ENCODE results near the gene PPP1R3G. TPM values are rescaled to one million over a fixed set of nuclear protein-coding genes. Genes with fewer than 3 reads are reported as not detected.

PPP1R3G gene
- total and polyA plus RNA-seq, 12 donors = 1.2 to 17.1 (median 8.4) TPM

DNA sequence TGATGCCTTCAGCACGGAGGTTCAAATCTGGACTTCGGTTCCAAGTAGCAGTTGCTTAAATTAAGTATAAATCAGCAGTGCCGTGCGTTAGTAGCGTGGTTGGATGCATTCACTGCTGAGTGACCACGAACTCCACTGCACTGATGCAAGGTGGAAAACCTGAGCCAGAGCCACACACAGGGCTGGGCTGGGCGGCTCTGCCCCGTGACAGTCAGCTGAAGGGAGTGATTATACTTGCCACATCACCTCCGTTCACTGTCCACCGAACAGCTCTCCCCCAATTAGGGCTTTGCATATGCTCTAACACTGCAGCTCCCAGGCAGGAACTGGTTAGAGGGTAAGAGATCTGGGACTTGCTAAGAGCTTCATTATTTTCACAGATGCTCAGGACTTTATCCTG, 22.2 kb downstream of the PPP1R3G start:
- no peak overlapping the region for H3K4me3 ChIP-seq
- no peaks in the 10 kb centered on the region for H3K27me3 ChIP-seq
- TF ChIP-seq, protein P1, sequence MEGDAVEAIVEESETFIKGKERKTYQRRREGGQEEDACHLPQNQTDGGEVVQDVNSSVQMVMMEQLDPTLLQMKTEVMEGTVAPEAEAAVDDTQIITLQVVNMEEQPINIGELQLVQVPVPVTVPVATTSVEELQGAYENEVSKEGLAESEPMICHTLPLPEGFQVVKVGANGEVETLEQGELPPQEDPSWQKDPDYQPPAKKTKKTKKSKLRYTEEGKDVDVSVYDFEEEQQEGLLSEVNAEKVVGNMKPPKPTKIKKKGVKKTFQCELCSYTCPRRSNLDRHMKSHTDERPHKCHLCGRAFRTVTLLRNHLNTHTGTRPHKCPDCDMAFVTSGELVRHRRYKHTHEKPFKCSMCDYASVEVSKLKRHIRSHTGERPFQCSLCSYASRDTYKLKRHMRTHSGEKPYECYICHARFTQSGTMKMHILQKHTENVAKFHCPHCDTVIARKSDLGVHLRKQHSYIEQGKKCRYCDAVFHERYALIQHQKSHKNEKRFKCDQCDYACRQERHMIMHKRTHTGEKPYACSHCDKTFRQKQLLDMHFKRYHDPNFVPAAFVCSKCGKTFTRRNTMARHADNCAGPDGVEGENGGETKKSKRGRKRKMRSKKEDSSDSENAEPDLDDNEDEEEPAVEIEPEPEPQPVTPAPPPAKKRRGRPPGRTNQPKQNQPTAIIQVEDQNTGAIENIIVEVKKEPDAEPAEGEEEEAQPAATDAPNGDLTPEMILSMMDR (IDR thresholded peaks at IDR 0.05) = no peak
- no peak for TF ChIP-seq POLR2A (IDR thresholded peaks at IDR 0.05)
- no peaks in the 10 kb centered on the region for H3K36me3 ChIP-seq (replicated peaks in 1 of 2)
- intact Hi-C loops (cut with DNase I) = no loop called here
- no peaks in the 10 kb centered on the region for H3K4me1 ChIP-seq (replicated peaks in 1 of 2)
- no peaks in the 10 kb centered on the region for H3K9me3 ChIP-seq (replicated peaks in 1 of 3)
- no peak overlapping the region for H3K27ac ChIP-seq
- WGBS, 4 donors = 93 to 97% (median 94%) methylated on average over 9 to 10 of the region's 10 CpGs
- no peak for DNase-seq

DNA sequence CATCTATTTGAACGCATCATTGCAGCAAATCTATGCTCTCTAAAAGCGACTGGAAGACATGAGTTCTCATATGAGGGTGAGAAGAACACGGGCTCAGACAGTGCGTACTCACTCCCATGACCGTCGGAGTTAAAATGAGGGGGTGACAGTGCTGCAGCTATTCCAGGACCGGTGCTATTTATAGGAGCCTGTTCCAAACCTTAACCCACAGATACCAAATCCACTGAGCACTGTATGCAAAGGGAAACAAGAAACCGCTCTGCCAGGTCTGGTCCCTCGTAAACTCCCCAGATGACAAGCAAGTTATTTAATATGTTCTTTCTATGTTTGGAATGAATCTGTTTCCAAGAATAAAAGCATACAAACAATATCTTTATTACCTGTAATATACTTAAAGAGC, 22.9 kb downstream of the PPP1R3G start:
- TF ChIP-seq, protein P1 (IDR thresholded peaks at IDR 0.05) = no peak
- no peak for TF ChIP-seq POLR2A (IDR thresholded peaks at IDR 0.05)
- whole genome bisulfite sequencing, 4 donors = 78 to 84% (median 82%) methylated on average over 9 of the region's 9 CpGs
- Histone ChIP-seq H3K4me1 (replicated peaks in 1 of 2) (peaks cover 0 to 3% of the 10 kb centered on the region in 2 donors), H3K27ac (no peak overlapping the region), H3K4me3 (no peak overlapping the region), H3K36me3 (replicated peaks in 1 of 2) (no peaks in the 10 kb centered on the region), H3K27me3 (no peaks in the 10 kb centered on the region), H3K9me3 (replicated peaks in 1 of 3) (no peaks in the 10 kb centered on the region)
- DNase-seq = no peak
- intact Hi-C loops (cut with DNase I) = no loop called here

DNA sequence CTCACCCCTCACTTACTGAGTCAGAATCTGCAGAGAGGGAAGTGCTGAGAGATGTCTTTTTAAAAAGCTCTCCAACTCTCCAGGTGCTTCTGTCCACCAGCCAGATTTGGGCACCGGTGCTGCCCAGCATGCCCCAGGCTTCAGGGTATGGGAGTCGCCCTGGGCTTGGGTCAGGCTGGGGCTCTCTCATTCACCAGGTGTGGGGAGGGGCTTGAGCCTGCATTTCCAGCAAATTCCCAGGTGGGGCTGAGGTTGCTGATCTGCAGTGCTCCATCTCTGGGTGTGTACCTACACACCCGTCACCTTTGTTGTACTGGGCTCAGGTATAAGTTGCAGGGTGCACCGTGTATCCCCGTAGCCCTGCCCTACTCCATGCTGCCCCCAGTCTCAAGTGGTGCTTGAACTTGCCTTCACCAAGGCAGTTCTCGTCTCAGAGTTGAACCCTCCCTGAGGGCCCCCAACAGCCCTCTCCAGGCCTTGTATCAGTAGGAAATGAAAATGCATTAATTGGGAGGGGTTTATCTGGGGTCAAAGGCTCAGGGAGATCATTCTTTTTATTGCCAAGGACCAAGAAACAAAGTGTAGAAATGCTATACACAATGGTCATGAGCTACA, 23.5 kb downstream of the PPP1R3G start:
- Histone ChIP-seq H3K27me3 (no peaks in the 10 kb centered on the region), H3K4me3 (no peak overlapping the region), H3K9me3 (replicated peaks in 1 of 3) (no peaks in the 10 kb centered on the region), H3K4me1 (replicated peaks in 1 of 2) (peaks cover 0 to 3% of the 10 kb centered on the region in 2 donors), H3K36me3 (replicated peaks in 1 of 2) (no peaks in the 10 kb centered on the region), H3K27ac (no peak overlapping the region)
- intact Hi-C loops (cut with DNase I) = no loop called here
- 89 to 100% (median 94%) methylated on average over 4 to 6 of the region's 6 CpGs for WGBS, 4 donors
- DNase-seq = no peak
- no peak for TF ChIP-seq POLR2A (IDR thresholded peaks at IDR 0.05)
- TF ChIP-seq, protein P1 (IDR thresholded peaks at IDR 0.05) = no peak

DNA sequence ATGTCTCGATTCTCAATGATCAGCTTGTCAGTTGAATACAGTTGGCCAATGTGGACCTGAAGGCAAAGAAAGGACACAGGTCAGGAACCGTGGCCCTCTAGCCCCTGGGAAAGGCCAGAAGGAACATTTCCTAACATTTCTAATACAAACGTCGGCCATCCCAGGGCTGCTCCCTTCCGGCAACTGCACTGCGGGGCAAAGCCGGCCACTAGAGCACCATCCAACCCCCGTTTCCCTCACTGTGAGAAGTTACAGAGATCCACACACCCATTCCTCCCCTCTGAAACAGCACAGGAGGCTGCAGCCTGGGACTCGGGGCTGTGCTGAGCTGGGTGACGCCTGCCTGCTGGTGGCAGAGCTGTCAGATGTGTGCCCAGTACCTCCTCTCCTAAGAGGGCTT, 24.3 kb downstream of the PPP1R3G start:
- H3K27me3 ChIP-seq = no peaks in the 10 kb centered on the region
- TF ChIP-seq, protein P1 (IDR thresholded peaks at IDR 0.05) = no peak
- TF ChIP-seq POLR2A (IDR thresholded peaks at IDR 0.05) = no peak
- H3K4me3 ChIP-seq = no peak overlapping the region
- H3K4me1 ChIP-seq (replicated peaks in 1 of 2) = peaks cover 0 to 3% of the 10 kb centered on the region in 2 donors
- no peak for DNase-seq
- H3K36me3 ChIP-seq (replicated peaks in 1 of 2) = no peaks in the 10 kb centered on the region
- no peaks in the 10 kb centered on the region for H3K9me3 ChIP-seq (replicated peaks in 1 of 3)
- H3K27ac ChIP-seq = no peak overlapping the region
- WGBS, 4 donors = 83 to 97% (median 95%) methylated on average over 1 to 10 of the region's 10 CpGs
- intact Hi-C loops (cut with DNase I) = no loop called here

Data from adrenal gland (tissue), 12 donors.